NCI-H345 treated with DMSO at 0.1 percent for 48 hours (cell line): Measurements from ENCODE around the gene SAMD8.
"Not testable (repeated sequence)": the region's sequence is repeated elsewhere in the genome, so short reads cannot be mapped to it uniquely, and the experiment has no call there.

Experiments used
- DNase-seq: peaks from one replicate; lab custom pipeline; 2025; ENCODE audit not compliant: unreplicated experiment; lab: John Stamatoyannopoulos, UW

The SAMD8 gene

GRCh38 chr10:75137533-75138438, 26.3 kb downstream of the SAMD8 start:
- no peak for DNase-seq

DNA sequence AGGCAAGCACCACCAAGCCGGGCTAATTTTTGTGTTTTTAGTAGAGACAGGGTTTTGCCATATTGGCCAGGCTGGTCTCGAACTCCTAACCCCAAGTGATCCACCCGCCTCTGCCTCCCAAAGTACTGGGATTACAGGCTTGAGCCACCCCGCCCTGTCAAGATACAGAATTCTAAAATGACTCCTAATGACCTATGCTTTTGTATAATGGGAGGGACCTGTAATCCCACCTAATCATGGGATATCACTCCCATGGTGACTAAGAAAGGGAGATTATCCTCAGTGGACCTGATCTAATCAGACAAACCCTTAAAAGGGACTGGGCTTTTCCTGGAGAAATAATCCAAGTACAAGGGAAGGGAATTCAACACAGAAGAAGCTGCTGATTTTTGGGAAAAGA, 28.8 kb downstream of the SAMD8 start:
- no peak for DNase-seq

- DNase-seq, result no peak
These were observed 31.9 kb downstream of the SAMD8 start for GRCh38 chr10:75143353-75143752.

DNA sequence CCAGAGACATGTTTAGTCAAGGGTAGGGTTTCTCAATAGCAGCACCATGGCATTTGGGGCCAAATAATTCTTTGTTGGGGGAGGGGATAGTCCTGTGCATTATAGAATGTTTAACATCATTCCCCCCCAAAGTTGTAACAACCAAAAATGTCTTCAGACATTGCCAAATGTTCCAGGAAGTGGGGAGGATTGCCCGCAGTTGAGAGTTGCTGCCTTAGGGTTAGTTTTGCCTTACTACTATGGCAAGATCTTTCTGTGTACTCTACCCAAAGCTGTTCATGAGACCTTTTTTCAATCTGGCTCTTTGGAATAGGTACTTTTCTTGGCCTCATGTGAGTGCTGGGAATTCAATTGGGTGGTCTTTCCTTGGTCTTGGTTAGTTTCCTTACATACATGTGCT, 34.1 kb downstream of the SAMD8 start:
- DNase-seq, result no peak

GRCh38 chr10:75146780-75147179, 35.3 kb downstream of the SAMD8 start:
- DNase-seq, result no peak

GRCh38 chr10:75150656-75151055, 39.2 kb downstream of the SAMD8 start:
- no peak for DNase-seq

- DNase-seq, result no peak
These were observed 48.1 kb downstream of the SAMD8 start for GRCh38 chr10:75159519-75159918.

DNA sequence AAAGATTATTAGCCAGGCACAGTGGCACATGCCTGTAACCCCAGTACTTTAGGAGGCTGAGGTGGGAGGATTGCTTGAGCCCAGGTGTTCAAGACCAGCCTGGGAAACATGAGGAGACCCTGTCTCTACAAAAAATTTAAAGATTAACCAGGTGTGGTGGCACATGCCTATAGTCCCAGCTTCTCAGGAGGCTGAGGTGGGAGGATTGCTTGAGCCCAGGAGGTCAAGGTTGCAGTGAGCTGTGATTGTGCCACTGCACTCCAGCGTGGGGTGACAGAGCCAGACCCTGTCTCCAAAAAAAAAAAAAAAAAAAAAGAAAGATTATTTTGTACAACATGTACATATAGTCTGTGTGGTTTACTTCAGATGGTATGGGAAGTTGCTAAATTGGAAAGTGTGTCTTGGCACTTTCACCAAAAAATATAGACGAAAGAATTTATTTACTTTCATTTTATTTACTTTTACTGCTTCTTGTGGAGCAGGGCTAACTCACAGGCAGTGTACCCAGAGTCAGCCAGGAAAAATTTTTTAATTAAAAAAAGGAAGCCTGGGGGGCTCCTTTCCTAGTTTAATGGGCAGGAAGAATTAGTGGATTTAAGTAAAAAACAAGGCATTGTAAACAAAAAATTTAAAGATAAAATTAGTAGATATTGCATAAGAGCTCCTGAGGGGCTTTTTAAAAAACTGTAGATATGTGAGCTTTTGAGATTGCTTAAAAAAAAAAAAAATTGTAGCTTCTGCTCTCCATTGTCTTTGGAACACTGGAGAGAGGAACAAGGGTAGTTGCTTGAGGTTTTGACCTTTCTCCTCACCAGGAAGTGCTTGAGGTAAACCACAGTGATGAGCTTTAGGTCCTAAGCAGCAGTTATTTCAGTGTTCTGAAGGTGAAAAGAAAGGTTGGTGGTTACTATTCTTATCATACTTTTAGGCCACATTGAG, 54.5 kb downstream of the SAMD8 start:
- no peak for DNase-seq

- no peak for DNase-seq
These were observed 55.1 kb downstream of the SAMD8 start for GRCh38 chr10:75166623-75166972.

DNA sequence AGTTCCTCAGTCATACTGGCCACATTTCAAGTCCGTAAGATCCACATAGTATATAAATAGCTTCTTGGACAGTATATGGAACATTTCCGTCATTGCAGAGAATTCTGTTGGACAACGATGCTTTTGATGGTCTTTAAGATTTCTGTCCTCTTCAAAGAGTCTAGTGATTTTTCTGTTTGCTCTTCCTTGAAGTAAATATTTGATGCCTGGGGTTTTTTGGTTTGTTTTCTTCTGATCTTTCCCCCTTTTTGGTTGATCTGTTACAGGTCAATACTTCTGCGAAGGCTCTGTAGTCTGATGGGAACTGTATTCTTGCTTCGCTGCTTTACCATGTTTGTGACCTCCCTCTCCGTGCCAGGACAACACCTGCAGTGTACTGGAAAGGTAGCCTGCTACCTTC, 56.8 kb downstream of the SAMD8 start:
- no peak for DNase-seq

DNA sequence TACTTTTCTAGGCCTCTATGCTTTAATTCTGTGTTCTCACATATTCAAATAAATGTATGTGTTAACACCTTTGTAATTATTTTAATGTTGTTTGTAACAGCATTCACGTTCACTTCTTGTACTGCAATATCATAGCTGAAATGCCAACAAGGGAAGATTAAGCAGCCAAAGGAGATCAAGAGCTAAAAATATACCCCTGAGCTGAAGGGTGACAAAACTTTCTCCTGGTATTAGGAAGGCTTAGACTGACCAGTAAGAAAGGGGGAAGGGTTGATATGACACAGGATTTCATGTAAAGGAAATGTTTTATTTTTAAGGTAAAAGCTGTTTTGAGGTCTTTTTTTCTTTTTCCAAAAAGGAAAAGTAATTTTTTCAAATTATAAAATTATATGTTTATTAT, 58.8 kb downstream of the SAMD8 start:
- no peak for DNase-seq

DNA sequence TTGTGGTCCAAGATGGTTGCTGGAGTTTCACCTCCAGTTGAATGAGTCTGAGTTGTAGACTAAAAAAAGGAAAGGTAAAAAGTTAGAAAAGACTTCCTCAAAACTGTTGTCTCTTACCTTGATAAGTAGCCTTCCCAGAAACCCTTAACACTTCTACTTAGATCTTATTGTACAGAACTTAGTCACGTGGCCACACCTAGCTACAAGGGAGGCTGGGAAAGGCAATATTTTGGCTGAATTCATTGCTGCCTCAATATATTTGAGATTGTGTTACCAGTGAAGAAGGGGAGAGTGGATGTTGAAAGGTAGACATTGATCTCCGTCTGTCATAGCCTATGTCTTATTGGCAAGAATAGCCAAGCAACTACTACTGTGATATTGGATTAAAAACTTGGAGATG, 63.6 kb downstream of the SAMD8 start:
- no peak for DNase-seq

GRCh38 chr10:75176046-75176445, 64.6 kb downstream of the SAMD8 start:
- no peak for DNase-seq

DNA sequence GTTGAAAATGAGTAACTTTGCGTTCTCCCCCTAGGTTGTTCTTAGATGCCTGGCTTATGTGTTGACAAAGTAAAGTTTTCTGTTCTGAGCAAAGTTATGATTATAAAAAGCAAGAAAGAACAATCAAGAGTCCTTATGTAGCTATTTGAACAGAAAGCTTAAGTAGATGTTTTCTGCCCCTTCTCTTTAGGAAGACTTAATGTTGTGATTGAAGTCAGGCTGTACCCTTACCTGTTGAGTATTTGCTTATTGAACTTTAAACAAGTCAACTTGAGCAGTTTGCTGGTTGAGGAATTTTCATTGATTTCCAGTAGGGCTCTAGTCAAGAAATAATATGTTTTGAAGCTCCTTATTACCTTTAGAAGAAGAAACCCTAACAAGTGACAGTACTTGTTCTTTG, 65.3 kb downstream of the SAMD8 start:
- no peak for DNase-seq

DNA sequence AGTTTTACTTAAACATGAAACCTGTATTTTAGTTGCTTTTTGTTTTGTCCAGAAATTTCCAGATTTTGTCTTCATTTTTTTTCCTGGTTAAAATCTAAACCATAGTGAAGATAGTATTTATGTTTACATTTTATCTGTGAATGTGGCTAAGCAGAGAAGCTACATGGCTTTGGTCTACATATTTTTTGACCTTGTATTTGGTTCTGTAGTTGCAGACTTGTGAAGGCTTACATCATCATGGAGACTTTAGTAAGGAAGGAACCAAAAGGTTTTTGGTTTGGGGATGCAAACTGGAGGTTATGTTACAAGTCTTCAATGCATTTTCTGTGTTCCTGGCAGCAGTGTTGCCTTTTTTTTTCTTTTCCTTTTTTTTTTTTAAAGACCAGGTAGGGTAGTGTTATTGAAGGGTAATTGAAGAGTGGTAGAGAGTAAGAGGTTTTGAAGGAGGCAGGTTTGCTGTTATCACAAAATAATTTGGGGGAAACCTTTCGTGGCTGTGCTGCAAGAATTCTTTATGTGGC, 68.3 kb downstream of the SAMD8 start:
- DNase-seq, result no peak

- DNase-seq, result no peak
These were observed 69.1 kb downstream of the SAMD8 start for GRCh38 chr10:75180592-75180991.

- DNase-seq, result no peak
These were observed 69.6 kb downstream of the SAMD8 start for GRCh38 chr10:75181073-75181472.

DNA sequence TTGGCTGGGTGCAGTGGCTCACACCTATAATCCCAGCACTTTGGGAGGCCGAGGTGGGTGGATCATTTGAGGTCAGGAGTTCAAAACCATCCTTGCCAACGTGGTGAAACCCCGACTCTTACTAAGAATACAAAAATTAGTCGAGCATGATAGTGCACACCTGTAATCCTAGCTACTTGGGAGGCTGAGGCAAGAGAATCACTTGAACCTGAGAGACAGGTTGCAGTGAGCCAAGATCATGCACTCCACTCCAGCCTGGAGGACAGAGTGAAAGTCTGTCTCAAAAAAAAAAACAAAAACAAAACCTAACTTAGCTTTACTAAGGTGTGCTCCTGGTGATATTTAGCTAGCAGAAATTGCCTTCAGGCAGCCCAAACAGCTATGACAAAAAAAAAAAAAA, 74.9 kb downstream of the SAMD8 start:
- DNase-seq, result no peak

DNA sequence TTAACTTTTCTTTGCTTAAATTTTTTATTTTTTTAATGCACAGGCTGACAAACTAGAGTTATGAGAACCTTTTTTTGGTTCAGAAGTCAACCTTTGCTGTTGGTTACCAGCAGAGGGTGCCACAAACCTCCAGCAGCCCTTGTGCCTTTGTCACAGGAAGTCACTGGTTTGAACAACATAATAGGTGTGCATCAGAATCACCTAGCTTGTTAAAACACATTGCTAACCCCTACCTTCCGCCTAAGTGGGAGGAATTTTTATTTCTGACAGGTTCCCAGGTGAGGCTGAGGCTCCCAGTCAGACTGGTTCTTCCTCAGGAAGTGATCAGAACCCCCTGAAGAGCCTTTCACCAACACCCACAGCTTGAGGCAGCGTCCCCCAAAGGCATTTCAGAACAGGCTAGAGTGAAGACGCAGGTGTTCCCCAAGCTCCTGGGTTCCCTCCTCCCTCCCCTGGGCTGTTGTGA, 76.5 kb downstream of the SAMD8 start:
- DNase-seq, result no peak

GRCh38 chr10:75188522-75188921, 77.1 kb downstream of the SAMD8 start:
- DNase-seq, result not testable (repeated sequence)

DNA sequence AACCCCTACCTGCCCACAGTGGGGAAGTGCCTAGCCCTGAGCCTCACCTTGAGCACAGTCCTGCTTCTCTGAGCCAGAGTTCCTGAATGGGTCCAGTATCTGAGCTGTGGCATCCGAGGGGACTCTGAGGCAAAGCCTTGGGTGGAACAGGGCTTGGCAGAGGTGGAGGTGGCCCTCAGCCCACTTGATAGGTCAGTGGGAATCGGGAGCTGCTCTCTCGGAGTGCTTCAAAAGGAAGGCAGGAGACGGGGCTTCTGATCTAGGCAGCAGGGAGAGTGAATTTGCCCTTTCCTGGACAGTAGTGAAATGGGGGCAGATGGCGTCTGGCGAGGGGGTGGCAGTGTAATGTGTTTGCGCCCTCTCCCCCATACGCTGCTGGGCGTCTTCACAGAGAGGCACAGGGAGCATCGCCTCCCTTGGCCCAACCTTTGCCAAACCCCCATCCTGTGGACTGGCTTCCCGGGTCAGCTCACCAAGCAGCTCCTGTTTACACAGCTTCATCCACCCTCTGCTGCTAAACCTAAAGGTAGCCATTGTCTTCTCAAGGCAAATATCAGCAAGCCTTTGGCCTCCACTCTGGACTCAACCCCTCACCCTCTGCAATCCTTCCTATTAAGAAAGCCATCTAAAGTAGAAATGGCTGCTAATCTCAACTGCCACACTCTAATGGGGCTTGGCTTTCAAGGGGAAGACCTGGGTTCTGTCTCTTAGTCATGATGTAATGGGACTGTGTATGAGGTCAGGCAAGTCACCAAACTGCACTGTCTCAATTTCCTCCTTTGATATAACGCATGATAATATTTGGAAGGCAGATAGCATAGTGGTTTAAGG, 78.0 kb downstream of the SAMD8 start:
- no peak for DNase-seq
